Activated T-helper 1 cell treated with anti-CD3 and anti-CD28 coated beads, Interleukin-12 subunit alpha, Interleukin-12 subunit beta, Interleukin-2, Interleukin-4 antibody, amounts not matched to agents 30 ng/mL and 10 ng/mL and 1 ng/mL, durations not matched to agents 14 hours and 24 hours and 36 hours (primary cell): ENCODE results near the gene TMEM164. TPM values are rescaled to one million over a fixed set of nuclear protein-coding genes. Genes with fewer than 3 reads are reported as not detected.
A peak's percentile ranks its signal among the peaks of the same experiment; 100 is the strongest.

ENCODE experiments used
- DNase-seq: peaks from one replicate; pipeline ENCODE4 v3.0.0; 2021; ENCODE audit warnings: low spot score
- H3K27ac Mint-ChIP-seq: one replicate; pipeline ENCODE4 v1.8.0; 2021; ENCODE audit warnings: mild to moderate bottlenecking, mixed read lengths
- H3K27me3 Mint-ChIP-seq: one replicate; pipeline ENCODE4 v1.8.0; 2022; ENCODE audit warnings: mild to moderate bottlenecking, moderate library complexity, mixed read lengths; ENCODE audit not compliant: insufficient read depth
- H3K36me3 Mint-ChIP-seq: one replicate; pipeline ENCODE4 v1.8.0; 2021; ENCODE audit warnings: low read depth, mixed read lengths
- H3K4me1 Mint-ChIP-seq: one replicate; pipeline ENCODE4 v1.8.0; 2021; ENCODE audit warnings: low read depth, mixed read lengths
- H3K4me3 Mint-ChIP-seq: one replicate; pipeline ENCODE4 v1.8.0; 2021; ENCODE audit warnings: mild to moderate bottlenecking, moderate library complexity, mixed read lengths
- H3K9me3 Mint-ChIP-seq: one replicate; pipeline ENCODE4 v1.8.0; 2021; ENCODE audit warnings: mixed read lengths
- intact Hi-C: fragments of 100-400 bp; cut with micrococcal nuclease; formaldehyde crosslinking; loops from one replicate; pipeline ENCODE4 v1.15.1; 2024
- total RNA-seq: library from RNA; stranded (reverse); gene quantifications from 2 replicates; pipeline ENCODE4 v1.2.3, GENCODE V29; 2022

Gene TMEM164
- total RNA-seq, 1 donor from 2014 or later = 19.1 TPM

DNA sequence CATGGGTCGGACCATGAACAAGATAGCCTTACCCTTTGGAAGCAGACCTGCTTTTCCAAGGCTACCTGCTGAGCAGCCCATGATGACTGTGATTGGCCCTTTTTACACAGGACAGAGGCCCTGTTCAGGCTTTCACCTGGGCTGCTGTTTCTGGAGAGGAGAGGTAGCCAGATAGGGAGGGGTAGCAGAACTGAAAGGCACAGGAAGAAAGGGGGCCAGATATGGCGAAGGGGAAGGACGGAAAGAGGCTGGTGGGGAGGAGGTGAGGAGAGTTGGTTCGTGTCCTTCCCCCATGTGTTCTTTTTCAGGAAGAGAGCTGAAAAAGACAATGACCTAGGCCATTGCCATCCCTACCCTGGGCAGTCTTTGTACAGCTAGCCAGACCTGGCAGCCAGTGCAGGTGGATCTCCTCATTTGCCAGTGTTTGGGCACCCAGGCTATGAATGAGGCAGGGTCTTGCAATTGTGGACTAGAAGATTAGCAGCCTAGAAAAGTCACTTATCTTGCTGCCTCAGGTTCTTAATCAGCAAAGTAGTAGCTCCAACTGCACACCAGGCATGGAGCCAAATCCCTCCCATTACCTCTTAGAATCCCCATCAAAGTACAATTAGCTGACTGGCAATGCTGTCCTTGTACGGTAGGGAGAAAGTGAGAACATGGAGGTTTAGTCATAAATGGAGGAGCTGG, 175.4 kb downstream of the TMEM164 start:
- Mint-ChIP-seq H3K9me3 (no peaks in the 10 kb centered on the region), H3K27ac (no peak overlapping the region), H3K27me3 (no peaks in the 10 kb centered on the region), H3K36me3 (peaks cover 3% of the 10 kb centered on the region), H3K4me3 (no peak overlapping the region), H3K4me1 (peaks cover 14% of the 10 kb centered on the region)
- intact Hi-C loops = no loop called here
- no peak for DNase-seq

DNA sequence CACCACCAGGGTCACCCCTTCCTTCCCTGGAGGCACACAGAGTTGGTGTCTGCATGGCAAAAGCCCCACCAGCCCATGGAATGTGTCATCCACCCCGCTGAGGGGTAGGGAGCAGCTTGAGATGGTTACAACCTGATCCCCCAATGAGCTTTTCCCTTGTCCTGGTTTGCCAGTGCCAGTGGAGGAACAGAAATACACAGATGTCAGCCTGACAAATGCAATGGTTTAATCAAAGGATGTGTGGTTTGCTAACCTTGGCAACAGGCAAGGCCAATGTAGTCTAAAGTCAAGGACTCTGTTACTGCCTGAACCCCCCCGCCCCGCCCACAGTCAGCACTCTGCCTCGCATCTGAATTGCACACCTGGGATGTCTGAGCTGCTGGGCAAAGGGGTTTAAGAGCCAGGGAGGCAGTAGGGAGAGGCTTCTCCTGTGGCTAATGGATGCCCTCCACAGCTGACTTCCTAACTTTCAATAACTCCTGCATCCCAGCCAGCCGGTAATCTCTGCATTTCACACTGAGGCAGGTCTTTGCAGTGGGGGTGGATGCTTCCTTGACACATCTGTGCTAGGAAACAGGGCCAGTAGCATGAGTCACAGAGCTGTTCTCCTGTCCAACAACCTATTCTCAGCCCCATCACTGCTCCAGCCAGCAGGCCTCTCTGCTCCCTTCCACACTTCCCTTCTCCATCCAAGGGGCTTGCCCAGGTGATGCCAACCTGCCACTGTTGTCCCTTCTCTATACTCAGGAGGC, 177.4 kb downstream of the TMEM164 start:
- H3K27me3 Mint-ChIP-seq = no peaks in the 10 kb centered on the region
- H3K9me3 Mint-ChIP-seq = peaks cover 3% of the 10 kb centered on the region
- peaks cover 18% of the 10 kb centered on the region for H3K4me1 Mint-ChIP-seq
- no peak overlapping the region for H3K27ac Mint-ChIP-seq
- no peak for DNase-seq
- no peak overlapping the region for H3K4me3 Mint-ChIP-seq
- H3K36me3 Mint-ChIP-seq = peaks cover 5% of the 10 kb centered on the region
- intact Hi-C loops = no loop called here

DNA sequence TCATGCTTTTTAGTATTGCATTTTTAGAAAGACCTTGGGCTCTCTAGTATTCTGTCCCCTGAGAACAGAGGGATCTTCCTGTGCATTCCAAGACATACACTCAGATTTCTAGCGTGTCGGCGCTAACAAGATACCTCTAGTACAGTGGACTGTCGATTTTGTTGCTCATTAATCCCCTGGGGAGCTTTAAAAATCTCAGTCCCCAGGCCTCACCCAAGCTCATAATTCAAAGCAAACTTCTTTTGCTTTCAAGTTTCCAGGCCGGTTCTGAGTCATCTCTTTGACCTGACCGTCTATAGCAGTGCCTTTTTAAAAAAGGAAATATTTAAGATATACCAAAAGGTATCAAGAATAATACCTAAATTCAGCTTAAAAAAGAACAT, 178.0 kb downstream of the TMEM164 start:
- Mint-ChIP-seq H3K27ac (no peak overlapping the region), H3K36me3 (peaks cover 8% of the 10 kb centered on the region), H3K9me3 (peaks cover 8% of the 10 kb centered on the region), H3K4me3 (no peak overlapping the region), H3K4me1 (peaks cover 21% of the 10 kb centered on the region), H3K27me3 (no peaks in the 10 kb centered on the region)
- intact Hi-C loops = no loop called here
- DNase-seq = no peak

DNA sequence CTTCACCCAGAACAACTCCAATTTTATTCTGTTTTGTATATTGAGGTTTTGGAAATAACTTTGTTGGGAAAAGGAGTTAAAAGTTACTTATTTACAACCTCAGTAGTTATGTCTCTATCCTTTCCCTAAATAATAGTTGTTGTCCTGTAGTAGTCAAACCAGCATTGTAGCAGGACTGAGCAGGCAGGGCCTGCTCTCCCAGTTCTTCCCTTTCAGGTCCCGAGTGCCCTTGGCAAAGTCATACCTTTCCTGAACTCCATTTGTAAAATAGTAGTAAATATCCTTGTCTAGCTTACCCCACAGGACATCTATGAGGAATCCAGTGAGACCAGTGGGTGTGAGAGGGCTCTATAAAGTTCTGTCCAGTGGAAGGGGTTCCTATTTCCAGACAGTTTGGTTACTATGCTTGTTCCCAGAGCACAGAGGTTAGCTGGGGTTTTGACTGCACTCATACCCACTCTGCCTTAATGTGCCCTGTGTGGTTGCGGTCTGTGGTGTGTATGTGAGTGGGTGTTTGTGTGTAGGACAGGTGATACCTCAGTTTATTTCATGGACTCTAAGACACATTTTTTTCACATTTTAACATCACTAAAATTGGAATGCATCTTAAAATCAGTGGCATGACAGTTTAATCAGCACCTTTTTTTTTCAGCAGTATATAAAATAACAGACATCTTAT, 178.7 kb downstream of the TMEM164 start:
- peaks cover 8% of the 10 kb centered on the region for H3K9me3 Mint-ChIP-seq

DNA sequence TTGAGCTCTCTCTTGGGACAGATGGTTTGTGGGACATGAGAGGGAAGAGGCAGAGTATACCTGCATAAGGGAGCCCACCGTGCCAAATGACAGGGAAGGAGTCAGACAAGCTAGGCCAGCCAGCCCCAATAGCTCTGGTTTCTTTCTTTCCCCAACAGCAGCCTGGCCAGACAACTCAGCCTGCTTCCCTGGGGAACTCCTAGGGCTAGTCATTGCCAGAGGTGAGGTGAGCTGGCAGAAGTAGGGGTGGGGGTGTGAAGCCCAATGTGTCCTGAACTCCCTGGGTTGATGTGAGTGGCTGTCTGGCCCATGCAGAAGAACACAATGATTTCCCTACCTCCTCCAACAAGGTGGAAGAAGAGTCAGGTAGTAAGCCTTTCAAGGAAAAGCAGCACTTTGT, 179.4 kb downstream of the TMEM164 start:
- no peak overlapping the region for H3K27ac Mint-ChIP-seq

More for the DNA sequence above, 178.7 kb downstream of the TMEM164 start:
- Mint-ChIP-seq H3K27ac (no peak overlapping the region), H3K4me3 (no peak overlapping the region), H3K4me1 (peaks cover 21% of the 10 kb centered on the region), H3K27me3 (no peaks in the 10 kb centered on the region), H3K36me3 (peaks cover 9% of the 10 kb centered on the region)
- DNase-seq = no peak
- intact Hi-C loops = no loop called here

DNA sequence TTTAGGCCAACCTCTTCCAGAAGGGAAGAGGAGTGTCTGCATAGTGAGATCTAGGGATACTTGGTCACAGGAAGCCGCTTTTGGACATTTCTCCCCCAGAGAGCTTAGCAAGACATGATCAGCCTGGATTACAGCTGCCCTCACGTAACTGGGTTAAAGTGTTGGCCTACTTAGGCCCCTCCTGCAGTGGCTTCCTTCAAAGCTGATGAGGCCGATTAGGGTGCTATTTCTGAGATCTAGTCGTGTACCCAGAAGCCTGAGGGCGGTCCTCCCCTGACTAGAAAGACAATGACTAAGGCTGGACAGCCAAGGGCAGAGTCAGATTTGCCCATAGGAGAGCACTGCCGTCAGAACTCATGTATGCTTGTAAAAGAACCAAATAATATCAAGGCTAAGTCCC, 180.0 kb downstream of the TMEM164 start:
- H3K4me1 Mint-ChIP-seq = peaks cover 21% of the 10 kb centered on the region
- no peaks in the 10 kb centered on the region for H3K27me3 Mint-ChIP-seq
- intact Hi-C loops = no loop called here
- H3K27ac Mint-ChIP-seq = no peak overlapping the region
- H3K4me3 Mint-ChIP-seq = no peak overlapping the region
- H3K9me3 Mint-ChIP-seq = peaks cover 8% of the 10 kb centered on the region
- H3K36me3 Mint-ChIP-seq = peaks cover 10% of the 10 kb centered on the region
- no peak for DNase-seq

More for the DNA sequence above, 179.4 kb downstream of the TMEM164 start:
- Mint-ChIP-seq H3K36me3 (peaks cover 10% of the 10 kb centered on the region), H3K27me3 (no peaks in the 10 kb centered on the region), H3K4me3 (no peak overlapping the region), H3K9me3 (peaks cover 8% of the 10 kb centered on the region), H3K4me1 (peaks cover 21% of the 10 kb centered on the region)
- intact Hi-C loops = no loop called here
- no peak for DNase-seq

DNA sequence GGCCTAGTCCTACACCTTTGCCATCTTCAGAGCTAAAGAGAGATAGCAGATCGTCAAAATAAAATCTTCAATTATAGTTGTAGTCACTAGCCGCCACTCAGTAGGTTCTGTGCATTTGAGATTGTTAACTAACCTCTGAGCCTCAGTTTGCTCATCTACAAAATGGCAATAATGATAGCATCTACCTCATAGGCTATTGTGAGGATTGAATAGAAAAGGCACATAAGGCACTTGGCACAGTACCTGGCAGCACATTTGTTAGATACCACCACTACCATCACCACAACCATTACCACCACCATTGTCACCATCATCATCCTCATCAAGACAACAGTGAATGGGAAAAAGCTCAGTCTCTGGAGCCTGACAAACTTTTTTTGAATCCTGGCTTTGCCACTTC, 180.4 kb downstream of the TMEM164 start:
- H3K27ac Mint-ChIP-seq = no peak overlapping the region
- intact Hi-C loops = no loop called here
- no peaks in the 10 kb centered on the region for H3K27me3 Mint-ChIP-seq
- H3K9me3 Mint-ChIP-seq = peaks cover 8% of the 10 kb centered on the region
- no peak for DNase-seq
- no peak overlapping the region for H3K4me3 Mint-ChIP-seq
- H3K36me3 Mint-ChIP-seq = peaks cover 10% of the 10 kb centered on the region
- H3K4me1 Mint-ChIP-seq = peaks cover 25% of the 10 kb centered on the region

DNA sequence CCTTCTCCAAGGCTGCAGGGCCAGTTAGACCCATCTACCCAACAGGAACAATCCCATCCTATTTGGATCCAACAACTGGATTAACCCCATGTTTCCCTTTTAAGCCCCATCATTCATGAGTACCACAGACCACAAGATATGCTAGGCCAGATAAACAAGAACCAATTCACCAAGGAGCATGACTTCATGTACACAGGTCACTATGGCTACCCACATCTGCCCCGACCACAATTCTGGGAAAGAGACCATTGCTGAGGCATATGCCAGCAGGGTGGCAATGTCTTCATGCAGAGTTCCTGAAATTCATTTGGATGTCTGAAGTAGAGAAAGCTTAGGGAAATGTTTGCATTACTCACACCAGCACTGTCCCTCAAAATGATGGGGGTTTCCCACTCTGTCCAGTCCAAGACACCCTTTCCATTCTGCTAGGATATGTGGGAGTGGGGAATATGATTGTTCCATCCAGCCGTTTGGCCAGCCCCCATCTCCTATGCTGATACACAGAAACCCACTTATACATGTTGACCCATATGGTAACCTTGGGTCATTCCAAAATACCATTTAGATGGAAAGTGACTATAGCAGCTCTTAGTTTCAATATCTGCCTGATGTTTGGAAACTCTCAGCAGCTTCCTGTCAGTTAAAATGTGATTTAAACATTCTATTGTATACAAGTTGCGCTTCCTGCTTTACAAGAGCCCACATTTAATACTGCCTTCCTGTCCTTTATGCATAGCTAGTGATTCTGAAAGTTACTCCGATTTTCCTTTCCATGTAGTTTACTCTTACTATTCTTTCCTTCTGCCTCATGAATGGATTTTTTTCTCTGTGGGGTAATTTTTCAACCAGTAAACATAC, 186.0 kb downstream of the TMEM164 start:
- Mint-ChIP-seq H3K27ac (peak overlapping the region; percentile 18), H3K9me3 (peaks cover 8% of the 10 kb centered on the region), H3K27me3 (no peaks in the 10 kb centered on the region), H3K4me1 (peaks cover 27% of the 10 kb centered on the region), H3K36me3 (peaks cover 16% of the 10 kb centered on the region), H3K4me3 (no peak overlapping the region)
- DNase-seq = no peak
- intact Hi-C loops = no loop called here

DNA sequence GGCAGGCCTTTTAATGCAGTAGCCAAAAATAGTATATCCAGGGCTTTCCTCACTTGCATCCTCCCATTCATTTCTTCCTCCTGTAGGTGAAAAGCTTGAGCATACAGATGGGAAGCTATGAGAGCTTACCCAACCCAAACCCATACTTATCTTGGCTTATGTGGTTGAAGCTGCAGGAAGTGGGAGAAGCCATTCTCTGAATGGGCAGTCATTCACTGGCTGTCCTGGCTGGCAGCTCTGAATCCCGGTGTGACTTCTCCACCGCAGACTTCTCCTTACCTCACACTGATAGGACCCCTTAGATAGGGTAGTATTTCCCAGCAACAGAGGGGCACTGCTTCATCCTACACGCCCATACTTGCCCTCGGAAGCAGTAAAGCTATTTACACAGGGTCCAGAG, 189.6 kb downstream of the TMEM164 start:
- Mint-ChIP-seq H3K27me3 (no peaks in the 10 kb centered on the region), H3K36me3 (peaks cover 6% of the 10 kb centered on the region), H3K4me3 (no peak overlapping the region), H3K4me1 (peaks cover 19% of the 10 kb centered on the region), H3K9me3 (no peaks in the 10 kb centered on the region), H3K27ac (no peak overlapping the region)
- intact Hi-C loops = no loop called here
- no peak for DNase-seq

DNA sequence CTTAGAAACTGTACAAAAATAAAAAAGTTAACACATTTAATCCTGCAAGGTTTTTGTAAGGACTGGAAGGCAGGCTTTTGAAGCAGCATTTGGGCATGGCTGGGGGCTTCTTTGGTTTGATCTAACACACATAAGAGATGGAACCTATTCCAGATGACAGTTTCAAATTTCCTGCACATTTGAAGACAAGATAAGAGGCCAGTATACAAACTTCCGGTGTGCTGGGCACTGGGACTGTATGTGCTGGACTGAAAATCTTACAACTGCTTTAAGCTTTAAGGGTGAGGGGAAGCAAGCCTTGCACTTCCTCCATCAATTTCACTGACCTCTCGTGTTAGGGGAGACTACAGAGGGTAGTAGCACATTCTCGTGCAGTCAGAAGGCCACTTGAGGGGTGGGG, 192.1 kb downstream of the TMEM164 start:
- H3K27me3 Mint-ChIP-seq = no peaks in the 10 kb centered on the region
- no peak overlapping the region for H3K4me3 Mint-ChIP-seq
- no peaks in the 10 kb centered on the region for H3K4me1 Mint-ChIP-seq
- H3K27ac Mint-ChIP-seq = no peak overlapping the region
- peaks cover 3% of the 10 kb centered on the region for H3K36me3 Mint-ChIP-seq
- no peak for DNase-seq
- no peaks in the 10 kb centered on the region for H3K9me3 Mint-ChIP-seq
- intact Hi-C loops = no loop called here

DNA sequence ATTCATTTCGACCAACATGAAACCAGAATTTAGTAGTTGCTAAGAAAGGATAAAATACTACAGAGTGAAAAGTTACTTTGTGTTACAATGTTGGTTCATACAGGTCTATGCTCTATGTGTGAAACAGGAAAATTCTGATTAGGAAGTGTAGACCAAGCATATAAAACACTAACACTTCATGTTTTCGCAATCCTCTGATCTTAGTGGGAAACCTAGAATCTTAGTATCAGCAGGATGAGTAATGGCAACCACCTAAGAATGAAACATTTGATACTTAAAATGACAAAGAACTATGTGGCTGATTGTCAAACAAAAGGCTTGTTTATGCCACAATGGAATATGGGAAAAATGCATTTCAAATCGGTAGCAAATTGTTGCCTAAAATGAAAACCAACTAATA, 198.9 kb downstream of the TMEM164 start:
- Mint-ChIP-seq H3K36me3 (no peaks in the 10 kb centered on the region), H3K4me3 (no peak overlapping the region), H3K27me3 (no peaks in the 10 kb centered on the region), H3K27ac (no peak overlapping the region), H3K4me1 (peaks cover 6% of the 10 kb centered on the region), H3K9me3 (no peaks in the 10 kb centered on the region)
- intact Hi-C loops = loop anchor here (10.0 kb wide), 1 partner anchor 113 kb away; the partner anchor contains the start of gene AMMECR1
- no peak for DNase-seq

DNA sequence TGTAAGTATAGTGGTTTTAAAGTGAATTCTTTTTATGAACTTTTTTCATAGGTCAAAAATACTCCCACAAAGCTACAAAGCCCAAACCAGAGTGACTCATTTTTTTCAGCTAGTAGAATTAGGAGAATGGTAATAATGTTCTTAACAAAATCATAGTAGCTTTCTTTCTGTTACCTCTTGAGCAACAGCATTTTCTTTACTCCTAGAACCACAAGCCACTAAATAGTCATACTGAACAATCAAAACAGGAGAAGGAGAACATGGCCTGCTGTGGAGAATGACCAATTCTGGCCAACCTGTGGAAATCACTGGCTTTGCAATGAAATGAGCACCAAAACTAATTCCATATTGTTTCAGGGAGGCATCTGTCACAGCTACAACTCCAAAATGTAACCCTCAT, 202.1 kb downstream of the TMEM164 start:
- no peaks in the 10 kb centered on the region for H3K9me3 Mint-ChIP-seq
- H3K27ac Mint-ChIP-seq = no peak overlapping the region
- no peak overlapping the region for H3K4me3 Mint-ChIP-seq
- DNase-seq = no peak
- intact Hi-C loops = loop anchor here (10.0 kb wide), 1 partner anchor 110 kb away; the partner anchor contains the start of gene AMMECR1
- no peaks in the 10 kb centered on the region for H3K36me3 Mint-ChIP-seq
- no peaks in the 10 kb centered on the region for H3K27me3 Mint-ChIP-seq
- H3K4me1 Mint-ChIP-seq = peaks cover 6% of the 10 kb centered on the region
